GM10266 (cell line): ENCODE results near the gene ATP5PO.

Experiments
- DNase-seq: peaks from one replicate; pipeline ENCODE4 v3.0.0; 2012; ENCODE audit errors: extremely low spot score
- CTCF ChIP-seq: IDR thresholded peaks from 2 replicates; pipeline ENCODE4 v1.5.1; 2012; ENCODE audit warnings: mild to moderate bottlenecking, low read depth; ENCODE audit not compliant: control insufficient read depth, insufficient read depth; ENCODE audit errors: missing control alignments

The ATP5PO gene

GRCh38 chr21:33896691-33897090 is 18.9 kb downstream of the ATP5PO start:
- TF ChIP-seq CTCF, result no peak

GRCh38 chr21:33895356-33895755 is 20.2 kb downstream of the ATP5PO start:
- TF ChIP-seq CTCF, result no peak
- no peak for DNase-seq

More at GRCh38 chr21:33896691-33897090, 18.9 kb downstream of the ATP5PO start:
- DNase-seq, result no peak

GRCh38 chr21:33894736-33895288 is 20.8 kb downstream of the ATP5PO start:
- DNase-seq, result peak; percentile 64
- peak; percentile 49 for TF ChIP-seq CTCF

- DNase-seq, result no peak
- TF ChIP-seq CTCF, result no peak
Measured at GRCh38 chr21:33893917-33894316, 21.7 kb downstream of the ATP5PO start.

GRCh38 chr21:33892853-33893252 is 22.8 kb downstream of the ATP5PO start:
- no peak for DNase-seq
- TF ChIP-seq CTCF, result no peak

GRCh38 chr21:33890187-33890586 is 25.4 kb downstream of the ATP5PO start:
- no peak for DNase-seq
- no peak for TF ChIP-seq CTCF

- no peak for DNase-seq
- TF ChIP-seq CTCF, result no peak
Measured at GRCh38 chr21:33886321-33886720, 29.3 kb downstream of the ATP5PO start.
